ENCODE measurements around the gene ZNF512.
"Not testable (repeated sequence)": the region's sequence is repeated elsewhere in the genome, so short reads cannot be mapped to it uniquely, and the experiment has no call there.

The ZNF512 gene

GRCh38 chr2:27583390-27583915 lies 611 bp downstream of the ZNF512 start:
- DNase-seq = no peak

GRCh38 chr2:27584597-27584996 lies 1.8 kb downstream of the ZNF512 start:
- DNase-seq = no peak

GRCh38 chr2:27587025-27587424 lies 4.2 kb downstream of the ZNF512 start:
- no peak for DNase-seq

- no peak for DNase-seq
Observed at GRCh38 chr2:27588308-27588707, 5.5 kb downstream of the ZNF512 start.

GRCh38 chr2:27591745-27592144 lies 8.9 kb downstream of the ZNF512 start:
- no peak for DNase-seq

GRCh38 chr2:27593240-27593639 lies 10.4 kb downstream of the ZNF512 start:
- no peak for DNase-seq

GRCh38 chr2:27594020-27594703 lies 11.3 kb downstream of the ZNF512 start:
- not testable (repeated sequence) for DNase-seq

- not testable (repeated sequence) for DNase-seq
Observed at GRCh38 chr2:27595412-27595811, 12.6 kb downstream of the ZNF512 start.

- no peak for DNase-seq
Observed at GRCh38 chr2:27596627-27597026, 13.8 kb downstream of the ZNF512 start.

- DNase-seq = no peak
Observed at GRCh38 chr2:27606611-27607010, 23.8 kb downstream of the ZNF512 start.

GRCh38 chr2:27613985-27614384 lies 31.1 kb downstream of the ZNF512 start:
- DNase-seq = no peak

GRCh38 chr2:27615316-27615715 lies 32.5 kb downstream of the ZNF512 start:
- DNase-seq = no peak

- no peak for DNase-seq
Observed at GRCh38 chr2:27621524-27621923, 38.7 kb downstream of the ZNF512 start.

- no peak for DNase-seq
Observed at GRCh38 chr2:27622921-27623384, 40.1 kb downstream of the ZNF512 start.

- DNase-seq = no peak
Observed at GRCh38 chr2:27624943-27625342, 42.1 kb downstream of the ZNF512 start.

- DNase-seq = not testable (repeated sequence)
Observed at GRCh38 chr2:27626323-27626722, 43.5 kb downstream of the ZNF512 start.

- DNase-seq = not testable (repeated sequence)
Observed at GRCh38 chr2:27626921-27627320, 44.1 kb downstream of the ZNF512 start.

- DNase-seq = peak; percentile 36
Observed at GRCh38 chr2:27627963-27628766, 45.3 kb downstream of the ZNF512 start.

GRCh38 chr2:27628767-27629709 lies 46.2 kb downstream of the ZNF512 start, which contains the start of the genes CCDC121 and GPN1:
Gene CCDC121, minus strand, starts transcription at chr2:27629012. Its CDS starts 1,213 bp downstream, at chr2:27627799.
Gene GPN1, plus strand, starts transcription at chr2:27629050. Its CDS starts 9 bp downstream, at chr2:27629059.
- peak; percentile 97 for DNase-seq

- DNase-seq = not testable (repeated sequence)
Observed at GRCh38 chr2:27630257-27630656, 47.4 kb downstream of the ZNF512 start.

GRCh38 chr2:27634291-27634690 lies 51.4 kb downstream of the ZNF512 start:
- DNase-seq = no peak

- peak; percentile 20 for DNase-seq
Observed at GRCh38 chr2:27636766-27637165, 53.9 kb downstream of the ZNF512 start.

Measured in activated CD4-positive, alpha-beta T cell treated with anti-CD3 and anti-CD28 coated beads, Interleukin-2, Interleukin-6, amounts not matched to agents 100 ng/mL and 50 ng/mL, durations not matched to agents 16 hours and 8 hours (primary cell).